Cardiac muscle cell (in vitro differentiated cells and primary cell): ENCODE results near the gene C5orf46. TPM values are rescaled to one million over a fixed set of nuclear protein-coding genes. Genes with fewer than 3 reads are reported as not detected.
A peak's percentile ranks its signal among the peaks of the same experiment; 100 is the strongest.

ENCODE experiments used
- DNase-seq, 2 donors: peaks; one replicate each; pipeline versions ENCODE4 v3.0.0 to v3.0.0-alpha.2; 2010 to 2017; ENCODE audit warnings: low read depth in 1 of 2, low spot score in 1 of 2
- H3K27ac ChIP-seq: fragments of 200-600 bp; sonication (generic); 2 replicates; pipeline ENCODE4 v1.5.1; 2016
- H3K27me3 ChIP-seq: fragments of 200-600 bp; sonication (generic); 2 replicates; pipeline ENCODE4 v1.6.0; 2016; ENCODE audit warnings: control low read depth
- H3K36me3 ChIP-seq: fragments of 200-600 bp; sonication (generic); 2 replicates; pipeline ENCODE4 v1.5.1; 2016; ENCODE audit warnings: control low read depth
- H3K4me1 ChIP-seq: fragments of 200-600 bp; sonication (generic); 2 replicates; pipeline ENCODE4 v1.8.1; 2017; ENCODE audit warnings: low read depth, mild to moderate bottlenecking, mixed run types
- H3K4me3 ChIP-seq: fragments of 200-600 bp; sonication (generic); 2 replicates; pipeline ENCODE4 v1.5.1; 2016; ENCODE audit warnings: mild to moderate bottlenecking
- H3K9me3 ChIP-seq: fragments of 200-600 bp; sonication (generic); 2 replicates; pipeline ENCODE4 v1.5.1; 2017; ENCODE audit warnings: low read depth, mild to moderate bottlenecking, control low read depth
- polyA plus RNA-seq: library from polyadenylated mRNA; unstranded; fragments of >200 nt; fragmentation: Nextera tagmentation; extraction: Ambion mirVana; gene quantifications from 2 replicates; pipeline ENCODE4 v1.2.1, GENCODE V29; 2016
- total RNA-seq: library from RNA; depleted of rRNA; stranded (reverse); fragments of >200 nt; gene quantifications from 2 replicates; pipeline ENCODE4 v1.2.3, GENCODE V29; 2016
- TF ChIP-seq, protein P1 (sequence below): IDR thresholded peaks from 2 replicates; pipeline ENCODE4 v1.5.1; 2012; ENCODE audit warnings: low read depth, mild to moderate bottlenecking, low read length

The C5orf46 gene
- total and polyA plus RNA-seq, 2 experiments from 2014 or later: 0.43 TPM; not detected in 1

DNA sequence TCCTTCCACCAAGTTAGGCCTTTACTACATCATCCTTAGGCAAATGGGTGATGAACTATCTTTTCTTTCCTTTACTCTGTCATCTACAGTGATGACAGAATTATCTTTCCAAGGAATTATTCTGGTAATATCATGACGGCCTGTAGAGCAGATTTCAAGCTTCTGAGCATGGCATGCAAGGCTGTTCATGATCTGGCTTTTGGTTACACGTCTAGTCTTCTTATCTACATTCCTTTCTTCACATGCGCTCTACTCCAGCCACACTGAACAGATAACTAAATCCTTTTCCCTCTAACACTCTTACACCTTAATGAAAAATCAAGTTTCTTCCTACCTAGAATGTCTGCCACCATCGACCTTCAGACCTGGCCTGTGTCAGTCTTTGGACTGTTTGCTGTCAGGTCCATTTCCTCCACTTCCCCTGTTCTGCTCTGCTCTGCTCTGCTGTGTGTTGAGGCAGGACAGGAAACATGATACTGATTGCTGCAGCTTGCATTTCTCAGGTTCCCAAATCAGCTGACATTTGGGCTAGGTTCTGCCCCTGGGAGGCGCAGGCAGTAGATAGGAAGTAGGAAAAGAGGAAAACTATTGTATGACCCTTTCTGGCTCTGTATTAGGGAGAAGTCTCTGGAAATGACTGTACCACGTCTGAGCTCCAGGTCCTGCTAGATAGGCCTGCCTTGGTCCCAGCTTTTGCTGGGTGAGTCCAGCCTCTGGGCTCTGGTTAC, 23.6 kb downstream of the C5orf46 start:
- TF ChIP-seq, protein P1, sequence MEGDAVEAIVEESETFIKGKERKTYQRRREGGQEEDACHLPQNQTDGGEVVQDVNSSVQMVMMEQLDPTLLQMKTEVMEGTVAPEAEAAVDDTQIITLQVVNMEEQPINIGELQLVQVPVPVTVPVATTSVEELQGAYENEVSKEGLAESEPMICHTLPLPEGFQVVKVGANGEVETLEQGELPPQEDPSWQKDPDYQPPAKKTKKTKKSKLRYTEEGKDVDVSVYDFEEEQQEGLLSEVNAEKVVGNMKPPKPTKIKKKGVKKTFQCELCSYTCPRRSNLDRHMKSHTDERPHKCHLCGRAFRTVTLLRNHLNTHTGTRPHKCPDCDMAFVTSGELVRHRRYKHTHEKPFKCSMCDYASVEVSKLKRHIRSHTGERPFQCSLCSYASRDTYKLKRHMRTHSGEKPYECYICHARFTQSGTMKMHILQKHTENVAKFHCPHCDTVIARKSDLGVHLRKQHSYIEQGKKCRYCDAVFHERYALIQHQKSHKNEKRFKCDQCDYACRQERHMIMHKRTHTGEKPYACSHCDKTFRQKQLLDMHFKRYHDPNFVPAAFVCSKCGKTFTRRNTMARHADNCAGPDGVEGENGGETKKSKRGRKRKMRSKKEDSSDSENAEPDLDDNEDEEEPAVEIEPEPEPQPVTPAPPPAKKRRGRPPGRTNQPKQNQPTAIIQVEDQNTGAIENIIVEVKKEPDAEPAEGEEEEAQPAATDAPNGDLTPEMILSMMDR: no peak
- Histone ChIP-seq H3K4me1 (peaks cover 9% of the 10 kb centered on the region), H3K9me3 (no peaks in the 10 kb centered on the region), H3K27me3 (no peaks in the 10 kb centered on the region), H3K27ac (peak overlapping the region; percentile 80), H3K36me3 (no peaks in the 10 kb centered on the region), H3K4me3 (no peak overlapping the region)
- peak; percentile 45 to 71 for DNase-seq

DNA sequence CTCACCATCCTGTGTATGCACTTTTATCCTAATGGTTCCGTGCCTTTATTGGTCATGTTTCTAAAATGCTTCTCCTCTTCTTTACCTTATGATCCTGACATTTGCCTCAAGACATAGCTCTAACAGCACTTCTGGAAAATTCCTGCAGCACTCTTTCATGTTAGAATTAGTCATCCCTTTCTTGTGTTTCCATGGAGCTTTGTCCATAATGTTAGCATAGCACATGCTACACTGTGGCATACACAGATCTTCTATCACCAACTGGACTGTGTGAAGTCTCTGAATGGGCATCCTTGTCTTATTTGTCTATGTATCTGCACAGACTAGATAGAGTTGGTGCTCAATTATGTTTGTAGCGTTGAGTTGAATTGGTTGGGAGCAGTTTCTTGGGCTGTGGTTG, 25.9 kb downstream of the C5orf46 start:
- Histone ChIP-seq H3K36me3 (no peaks in the 10 kb centered on the region), H3K9me3 (no peaks in the 10 kb centered on the region), H3K27me3 (no peaks in the 10 kb centered on the region), H3K4me3 (no peak overlapping the region), H3K4me1 (peaks cover 9% of the 10 kb centered on the region), H3K27ac (no peak overlapping the region)
- no peak for DNase-seq
- TF ChIP-seq, protein P1: no peak

DNA sequence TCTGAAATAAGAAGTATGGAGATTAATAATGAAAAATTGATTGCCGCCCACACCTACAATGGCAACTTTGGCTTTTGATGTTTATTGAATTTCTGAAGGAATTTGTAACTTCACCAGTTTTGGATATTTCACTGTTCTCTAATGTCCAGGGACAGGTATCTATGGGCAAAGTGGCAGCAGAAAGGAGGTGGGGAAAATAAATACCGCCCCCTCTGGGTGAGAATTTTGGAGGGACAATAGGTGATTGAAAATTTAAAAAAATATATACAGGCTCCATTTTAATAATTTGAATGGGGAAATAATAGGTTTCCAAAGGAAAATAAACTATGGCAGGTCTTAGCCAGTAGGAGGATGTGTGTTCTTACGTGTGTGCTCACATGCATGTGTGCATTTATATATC, 26.6 kb downstream of the C5orf46 start:
- no peak overlapping the region for H3K4me3 ChIP-seq
- TF ChIP-seq, protein P1: no peak

DNA sequence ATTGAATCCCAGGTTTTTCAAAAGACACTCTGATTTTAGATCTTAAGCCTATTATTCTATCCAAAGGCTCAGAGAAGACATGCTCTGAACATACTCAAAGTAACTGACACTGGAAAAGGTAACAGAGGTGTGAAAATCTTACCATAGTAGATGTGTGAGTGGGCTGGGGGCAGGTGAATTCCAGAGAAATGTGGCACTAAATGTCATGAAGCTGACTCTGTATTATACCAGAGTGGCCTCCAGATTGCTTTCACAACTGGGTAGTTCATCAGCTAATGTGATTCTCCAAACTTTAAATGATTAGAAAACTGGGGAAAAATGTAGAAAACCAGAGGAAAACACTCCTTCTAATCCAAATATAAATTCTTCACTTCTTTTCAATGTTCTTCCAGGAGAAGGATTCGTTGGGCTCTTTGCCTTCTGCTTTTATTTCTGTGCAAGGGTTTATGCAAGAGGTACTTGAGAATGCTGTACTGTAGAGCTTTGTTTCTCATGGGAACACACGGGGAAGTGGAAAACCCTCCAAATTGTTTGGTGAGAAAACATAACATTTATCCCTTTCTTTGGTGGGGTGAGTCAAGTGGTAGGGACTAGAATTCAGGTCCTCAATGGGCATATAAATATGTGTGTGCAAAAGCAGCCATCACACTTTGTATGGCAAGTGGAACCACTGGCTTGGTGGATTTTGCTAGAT, 28.1 kb downstream of the C5orf46 start, which contains the start of gene SCGB3A2:
TSS of gene SCGB3A2 (plus strand) at position 646 of the 694 bp plus-strand sequence. CDS start 93 bp downstream, outside the sequence.
- DNase-seq: no peak
- TF ChIP-seq, protein P1: no peak
- Histone ChIP-seq H3K27ac (no peak within 1 kb of the TSS), H3K27me3 (peaks cover 14% of the 10 kb centered on the region), H3K4me1 (peaks cover 6% of the 10 kb centered on the region), H3K4me3 (no peak within 1 kb of the TSS), H3K36me3 (no peaks in the 10 kb centered on the region), H3K9me3 (no peaks in the 10 kb centered on the region)

More for the DNA sequence above, 26.6 kb downstream of the C5orf46 start:
- H3K27me3 ChIP-seq: peaks cover under 1% of the 10 kb centered on the region
- DNase-seq: no peak
- no peaks in the 10 kb centered on the region for H3K9me3 ChIP-seq
- no peaks in the 10 kb centered on the region for H3K36me3 ChIP-seq
- H3K4me1 ChIP-seq: peaks cover 9% of the 10 kb centered on the region
- no peak overlapping the region for H3K27ac ChIP-seq

DNA sequence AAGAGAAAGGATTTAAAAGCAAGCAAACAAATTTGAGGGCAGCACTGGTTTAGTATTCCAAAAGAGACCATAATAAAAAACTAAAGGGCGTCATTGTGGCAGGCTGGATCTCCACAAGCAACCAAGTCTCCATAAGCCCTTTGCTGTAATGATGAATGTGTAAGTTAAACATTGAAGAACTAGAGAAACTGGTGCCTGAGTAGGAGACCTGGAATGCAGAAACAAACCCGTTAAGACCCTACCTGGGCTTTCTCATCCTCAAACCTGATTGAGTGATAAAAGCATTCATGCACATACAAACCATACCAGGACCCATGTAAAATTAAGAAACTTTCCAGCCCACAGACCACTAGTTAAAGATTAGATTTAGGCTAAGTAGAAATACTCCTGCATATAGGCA, 29.7 kb downstream of the C5orf46 start:
- no peaks in the 10 kb centered on the region for H3K36me3 ChIP-seq
- H3K4me1 ChIP-seq: no peaks in the 10 kb centered on the region
- no peaks in the 10 kb centered on the region for H3K9me3 ChIP-seq
- H3K27ac ChIP-seq: no peak overlapping the region
- H3K4me3 ChIP-seq: no peak overlapping the region
- peaks cover 29% of the 10 kb centered on the region for H3K27me3 ChIP-seq
- no peak for DNase-seq
- TF ChIP-seq, protein P1: no peak
